Measurements from ENCODE around the gene KDM5B. TPM values are rescaled to one million over a fixed set of nuclear protein-coding genes. Genes with fewer than 3 reads are reported as not detected.

The KDM5B gene
- total and polyA plus RNA-seq, 2 experiments from 2014 or later, result 175 to 202 TPM

DNA sequence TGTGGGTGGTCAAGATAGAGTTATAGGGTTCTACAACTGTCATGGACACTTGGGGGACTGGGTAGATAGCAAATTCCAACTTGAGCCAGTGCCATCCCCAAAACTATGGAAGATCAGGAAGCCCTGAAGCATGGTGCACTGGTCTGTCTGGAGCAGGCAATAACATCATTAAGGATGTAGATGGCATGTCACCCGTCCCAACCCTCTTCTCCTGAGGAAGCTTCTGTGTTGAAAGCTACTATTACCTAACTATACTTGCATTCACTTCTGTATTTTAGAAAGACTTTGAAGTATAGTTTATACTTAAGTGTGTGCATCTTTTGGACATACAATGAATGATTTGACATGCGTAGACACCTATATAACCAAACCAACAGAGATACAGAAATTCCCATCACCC is 47.8 kb upstream of the KDM5B start:
- Histone ChIP-seq H3K4me1 (ENCODE audit: insufficient read depth) (peaks cover 9% of the 10 kb centered on the region; the same call in 1 of the 2 replicates), H3K79me2 (replicated peaks; ENCODE audit: insufficient read depth) (peaks cover 27% of the 10 kb centered on the region), H3K27ac (ENCODE audit: low read depth) (no peak overlapping the region), H3F3A (replicated peaks; ENCODE audit: low read depth) (no peaks in the 10 kb centered on the region; the same call in 1 of the 2 replicates), H2AFZ (no peak overlapping the region), H3K36me3 (ENCODE audit: insufficient read depth) (peaks cover 15% of the 10 kb centered on the region; the same call in 1 of the 2 replicates), H3K27me3 (ENCODE audit: insufficient read depth) (no peaks in the 10 kb centered on the region), H3K9me2 (ENCODE audit: insufficient read depth) (no peaks in the 10 kb centered on the region), H3K4me2 (no peak overlapping the region), H4K20me1 (replicated peaks; ENCODE audit: insufficient read depth) (peaks cover 9% of the 10 kb centered on the region), H3K4me3 (no peak overlapping the region)
- Mint-ChIP-seq H3K4me1 (peaks cover 11% of the 10 kb centered on the region; the same call in 2 of the 3 replicates), H3K27ac (no peak overlapping the region), H3K36me3 (ENCODE audit: low read depth) (peaks cover 46% of the 10 kb centered on the region), H3K9me3 (no peaks in the 10 kb centered on the region), H3K27me3 (ENCODE audit: insufficient read depth, low read depth, poor library complexity) (peaks cover 13% of the 10 kb centered on the region), H3K4me3 (no peak overlapping the region)
- no peak for ATAC-seq
- no peak for TF ChIP-seq ZNF331 (CRISPR knock-in tag; IDR thresholded peaks at IDR 0.05; ENCODE audit: low read depth)
- no peak for TF ChIP-seq CREB1 (CRISPR knock-in tag; IDR thresholded peaks at IDR 0.05; ENCODE audit: low read depth)
- no peak for TF ChIP-seq NANOG (IDR thresholded peaks at IDR 0.05; ENCODE audit: borderline replicate concordance)
- TF ChIP-seq, protein P1, sequence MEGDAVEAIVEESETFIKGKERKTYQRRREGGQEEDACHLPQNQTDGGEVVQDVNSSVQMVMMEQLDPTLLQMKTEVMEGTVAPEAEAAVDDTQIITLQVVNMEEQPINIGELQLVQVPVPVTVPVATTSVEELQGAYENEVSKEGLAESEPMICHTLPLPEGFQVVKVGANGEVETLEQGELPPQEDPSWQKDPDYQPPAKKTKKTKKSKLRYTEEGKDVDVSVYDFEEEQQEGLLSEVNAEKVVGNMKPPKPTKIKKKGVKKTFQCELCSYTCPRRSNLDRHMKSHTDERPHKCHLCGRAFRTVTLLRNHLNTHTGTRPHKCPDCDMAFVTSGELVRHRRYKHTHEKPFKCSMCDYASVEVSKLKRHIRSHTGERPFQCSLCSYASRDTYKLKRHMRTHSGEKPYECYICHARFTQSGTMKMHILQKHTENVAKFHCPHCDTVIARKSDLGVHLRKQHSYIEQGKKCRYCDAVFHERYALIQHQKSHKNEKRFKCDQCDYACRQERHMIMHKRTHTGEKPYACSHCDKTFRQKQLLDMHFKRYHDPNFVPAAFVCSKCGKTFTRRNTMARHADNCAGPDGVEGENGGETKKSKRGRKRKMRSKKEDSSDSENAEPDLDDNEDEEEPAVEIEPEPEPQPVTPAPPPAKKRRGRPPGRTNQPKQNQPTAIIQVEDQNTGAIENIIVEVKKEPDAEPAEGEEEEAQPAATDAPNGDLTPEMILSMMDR (conservative IDR thresholded peaks at IDR 0.05; ENCODE audit: low read depth in 2 of 2), result no peak
- TF ChIP-seq ZNF114 (CRISPR knock-in tag; IDR thresholded peaks at IDR 0.05), result no peak
- TF ChIP-seq, protein P2, sequence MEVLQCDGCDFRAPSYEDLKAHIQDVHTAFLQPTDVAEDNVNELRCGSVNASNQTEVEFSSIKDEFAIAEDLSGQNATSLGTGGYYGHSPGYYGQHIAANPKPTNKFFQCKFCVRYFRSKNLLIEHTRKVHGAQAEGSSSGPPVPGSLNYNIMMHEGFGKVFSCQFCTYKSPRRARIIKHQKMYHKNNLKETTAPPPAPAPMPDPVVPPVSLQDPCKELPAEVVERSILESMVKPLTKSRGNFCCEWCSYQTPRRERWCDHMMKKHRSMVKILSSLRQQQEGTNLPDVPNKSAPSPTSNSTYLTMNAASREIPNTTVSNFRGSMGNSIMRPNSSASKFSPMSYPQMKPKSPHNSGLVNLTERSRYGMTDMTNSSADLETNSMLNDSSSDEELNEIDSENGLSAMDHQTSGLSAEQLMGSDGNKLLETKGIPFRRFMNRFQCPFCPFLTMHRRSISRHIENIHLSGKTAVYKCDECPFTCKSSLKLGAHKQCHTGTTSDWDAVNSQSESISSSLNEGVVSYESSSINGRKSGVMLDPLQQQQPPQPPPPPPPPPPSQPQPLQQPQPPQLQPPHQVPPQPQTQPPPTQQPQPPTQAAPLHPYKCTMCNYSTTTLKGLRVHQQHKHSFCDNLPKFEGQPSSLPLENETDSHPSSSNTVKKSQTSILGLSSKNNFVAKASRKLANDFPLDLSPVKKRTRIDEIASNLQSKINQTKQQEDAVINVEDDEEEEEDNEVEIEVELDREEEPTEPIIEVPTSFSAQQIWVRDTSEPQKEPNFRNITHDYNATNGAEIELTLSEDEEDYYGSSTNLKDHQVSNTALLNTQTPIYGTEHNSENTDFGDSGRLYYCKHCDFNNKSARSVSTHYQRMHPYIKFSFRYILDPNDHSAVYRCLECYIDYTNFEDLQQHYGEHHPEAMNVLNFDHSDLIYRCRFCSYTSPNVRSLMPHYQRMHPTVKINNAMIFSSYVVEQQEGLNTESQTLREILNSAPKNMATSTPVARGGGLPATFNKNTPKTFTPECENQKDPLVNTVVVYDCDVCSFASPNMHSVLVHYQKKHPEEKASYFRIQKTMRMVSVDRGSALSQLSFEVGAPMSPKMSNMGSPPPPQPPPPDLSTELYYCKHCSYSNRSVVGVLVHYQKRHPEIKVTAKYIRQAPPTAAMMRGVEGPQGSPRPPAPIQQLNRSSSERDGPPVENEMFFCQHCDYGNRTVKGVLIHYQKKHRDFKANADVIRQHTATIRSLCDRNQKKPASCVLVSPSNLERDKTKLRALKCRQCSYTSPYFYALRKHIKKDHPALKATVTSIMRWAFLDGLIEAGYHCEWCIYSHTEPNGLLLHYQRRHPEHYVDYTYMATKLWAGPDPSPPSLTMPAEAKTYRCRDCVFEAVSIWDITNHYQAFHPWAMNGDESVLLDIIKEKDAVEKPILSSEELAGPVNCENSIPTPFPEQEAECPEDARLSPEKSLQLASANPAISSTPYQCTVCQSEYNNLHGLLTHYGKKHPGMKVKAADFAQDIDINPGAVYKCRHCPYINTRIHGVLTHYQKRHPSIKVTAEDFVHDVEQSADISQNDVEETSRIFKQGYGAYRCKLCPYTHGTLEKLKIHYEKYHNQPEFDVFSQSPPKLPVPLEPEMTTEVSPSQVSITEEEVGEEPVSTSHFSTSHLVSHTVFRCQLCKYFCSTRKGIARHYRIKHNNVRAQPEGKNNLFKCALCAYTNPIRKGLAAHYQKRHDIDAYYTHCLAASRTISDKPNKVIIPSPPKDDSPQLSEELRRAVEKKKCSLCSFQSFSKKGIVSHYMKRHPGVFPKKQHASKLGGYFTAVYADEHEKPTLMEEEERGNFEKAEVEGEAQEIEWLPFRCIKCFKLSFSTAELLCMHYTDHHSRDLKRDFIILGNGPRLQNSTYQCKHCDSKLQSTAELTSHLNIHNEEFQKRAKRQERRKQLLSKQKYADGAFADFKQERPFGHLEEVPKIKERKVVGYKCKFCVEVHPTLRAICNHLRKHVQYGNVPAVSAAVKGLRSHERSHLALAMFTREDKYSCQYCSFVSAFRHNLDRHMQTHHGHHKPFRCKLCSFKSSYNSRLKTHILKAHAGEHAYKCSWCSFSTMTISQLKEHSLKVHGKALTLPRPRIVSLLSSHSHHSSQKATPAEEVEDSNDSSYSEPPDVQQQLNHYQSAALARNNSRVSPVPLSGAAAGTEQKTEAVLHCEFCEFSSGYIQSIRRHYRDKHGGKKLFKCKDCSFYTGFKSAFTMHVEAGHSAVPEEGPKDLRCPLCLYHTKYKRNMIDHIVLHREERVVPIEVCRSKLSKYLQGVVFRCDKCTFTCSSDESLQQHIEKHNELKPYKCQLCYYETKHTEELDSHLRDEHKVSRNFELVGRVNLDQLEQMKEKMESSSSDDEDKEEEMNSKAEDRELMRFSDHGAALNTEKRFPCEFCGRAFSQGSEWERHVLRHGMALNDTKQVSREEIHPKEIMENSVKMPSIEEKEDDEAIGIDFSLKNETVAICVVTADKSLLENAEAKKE (CRISPR knock-in tag; IDR thresholded peaks at IDR 0.05), result no peak
- TF ChIP-seq, protein P3, sequence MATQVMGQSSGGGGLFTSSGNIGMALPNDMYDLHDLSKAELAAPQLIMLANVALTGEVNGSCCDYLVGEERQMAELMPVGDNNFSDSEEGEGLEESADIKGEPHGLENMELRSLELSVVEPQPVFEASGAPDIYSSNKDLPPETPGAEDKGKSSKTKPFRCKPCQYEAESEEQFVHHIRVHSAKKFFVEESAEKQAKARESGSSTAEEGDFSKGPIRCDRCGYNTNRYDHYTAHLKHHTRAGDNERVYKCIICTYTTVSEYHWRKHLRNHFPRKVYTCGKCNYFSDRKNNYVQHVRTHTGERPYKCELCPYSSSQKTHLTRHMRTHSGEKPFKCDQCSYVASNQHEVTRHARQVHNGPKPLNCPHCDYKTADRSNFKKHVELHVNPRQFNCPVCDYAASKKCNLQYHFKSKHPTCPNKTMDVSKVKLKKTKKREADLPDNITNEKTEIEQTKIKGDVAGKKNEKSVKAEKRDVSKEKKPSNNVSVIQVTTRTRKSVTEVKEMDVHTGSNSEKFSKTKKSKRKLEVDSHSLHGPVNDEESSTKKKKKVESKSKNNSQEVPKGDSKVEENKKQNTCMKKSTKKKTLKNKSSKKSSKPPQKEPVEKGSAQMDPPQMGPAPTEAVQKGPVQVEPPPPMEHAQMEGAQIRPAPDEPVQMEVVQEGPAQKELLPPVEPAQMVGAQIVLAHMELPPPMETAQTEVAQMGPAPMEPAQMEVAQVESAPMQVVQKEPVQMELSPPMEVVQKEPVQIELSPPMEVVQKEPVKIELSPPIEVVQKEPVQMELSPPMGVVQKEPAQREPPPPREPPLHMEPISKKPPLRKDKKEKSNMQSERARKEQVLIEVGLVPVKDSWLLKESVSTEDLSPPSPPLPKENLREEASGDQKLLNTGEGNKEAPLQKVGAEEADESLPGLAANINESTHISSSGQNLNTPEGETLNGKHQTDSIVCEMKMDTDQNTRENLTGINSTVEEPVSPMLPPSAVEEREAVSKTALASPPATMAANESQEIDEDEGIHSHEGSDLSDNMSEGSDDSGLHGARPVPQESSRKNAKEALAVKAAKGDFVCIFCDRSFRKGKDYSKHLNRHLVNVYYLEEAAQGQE (IDR thresholded peaks at IDR 0.05; ENCODE audit: unreplicated experiment), result no peak
- no peak for TF ChIP-seq STAT1 (IDR thresholded peaks at IDR 0.05; ENCODE audit: unreplicated experiment)
- TF ChIP-seq EZH2 (IDR thresholded peaks at IDR 0.05; ENCODE audit: low read depth, unreplicated experiment), result no peak
- TF ChIP-seq, protein P4, sequence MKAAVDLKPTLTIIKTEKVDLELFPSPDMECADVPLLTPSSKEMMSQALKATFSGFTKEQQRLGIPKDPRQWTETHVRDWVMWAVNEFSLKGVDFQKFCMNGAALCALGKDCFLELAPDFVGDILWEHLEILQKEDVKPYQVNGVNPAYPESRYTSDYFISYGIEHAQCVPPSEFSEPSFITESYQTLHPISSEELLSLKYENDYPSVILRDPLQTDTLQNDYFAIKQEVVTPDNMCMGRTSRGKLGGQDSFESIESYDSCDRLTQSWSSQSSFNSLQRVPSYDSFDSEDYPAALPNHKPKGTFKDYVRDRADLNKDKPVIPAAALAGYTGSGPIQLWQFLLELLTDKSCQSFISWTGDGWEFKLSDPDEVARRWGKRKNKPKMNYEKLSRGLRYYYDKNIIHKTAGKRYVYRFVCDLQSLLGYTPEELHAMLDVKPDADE (IDR thresholded peaks at IDR 0.05), result no peak
- no peak for TF ChIP-seq EZH2phosphoT487 (IDR thresholded peaks at IDR 0.05; ENCODE audit: unreplicated experiment)
- TF ChIP-seq JUNB (IDR thresholded peaks at IDR 0.05; ENCODE audit: unreplicated experiment), result no peak
- TF ChIP-seq POLR2AphosphoS5 (IDR thresholded peaks at IDR 0.05; ENCODE audit: low read depth), result no peak
- DNase-seq (ENCODE audit: low spot score), result no peak
